H1 (cell line): Measurements from ENCODE around the gene RAB9B. TPM values are rescaled to one million over a fixed set of nuclear protein-coding genes. Genes with fewer than 3 reads are reported as not detected.

Experiments used
- CTCF ChIA-PET: fragments of 300-600 bp; sonication (Branson Sonifier 250); formaldehyde crosslinking; loops from one replicate; lab custom pipeline; 2021; ENCODE audit not compliant: partially characterized antibody; lab: Charles Lee
- POLR2A ChIA-PET: fragments of 300-600 bp; sonication (Branson Sonifier 250); formaldehyde crosslinking; loops from one replicate; lab custom pipeline; 2021; ENCODE audit warnings: inconsistent platforms; ENCODE audit not compliant: partially characterized antibody; lab: Charles Lee
- DNase-seq, 2 experiments: peaks; one replicate each; pipeline versions ENCODE4 v3.0.0 to v3.0.0-alpha.2; 2010 to 2022; ENCODE audit warnings: low spot score in 2 of 2, low read depth in 1 of 2, mixed read lengths in 1 of 2
- FAIRE-seq: peaks from 2 replicates; lab custom pipeline; 2011; peaks lifted over from hg19 to GRCh38; lab: Jason Lieb, UNC
- H2AFZ ChIP-seq: 2 replicates; pipeline ENCODE4 v1.8.1; 2012; ENCODE audit warnings: low read length, inconsistent platforms
- H2AK5ac ChIP-seq: 2 replicates; pipeline ENCODE4 v1.6.1; 2013; ENCODE audit warnings: low read depth, low read length
- H2BK120ac ChIP-seq: replicated peaks from 2 replicates; pipeline ENCODE3; 2013; ENCODE audit warnings: low read depth, low read length, inconsistent platforms
- H2BK12ac ChIP-seq: 2 replicates; pipeline ENCODE4 v1.6.1; 2013; ENCODE audit warnings: low read depth, low read length
- H2BK15ac ChIP-seq: 2 replicates; pipeline ENCODE4 v1.6.1; 2013; ENCODE audit warnings: low read length
- H2BK20ac ChIP-seq: 2 replicates; pipeline ENCODE4 v1.6.1; 2013; ENCODE audit warnings: low read length
- H2BK5ac ChIP-seq: 2 replicates; pipeline ENCODE4 v1.6.1; 2013; ENCODE audit warnings: low read depth, low read length
- H3K14ac ChIP-seq: 2 replicates; pipeline ENCODE4 v1.6.1; 2013; ENCODE audit warnings: inconsistent platforms; ENCODE audit not compliant: insufficient read length
- H3K18ac ChIP-seq: 2 replicates; pipeline ENCODE4 v1.6.1; 2013; ENCODE audit warnings: low read length; ENCODE audit errors: extremely low read depth
- H3K23ac ChIP-seq: 2 replicates; pipeline ENCODE4 v1.6.1; 2013; ENCODE audit warnings: inconsistent platforms; ENCODE audit not compliant: insufficient read length
- H3K23me2 ChIP-seq: 2 replicates; pipeline ENCODE4 v1.6.1; 2013; ENCODE audit warnings: low read depth, low read length
- H3K27ac ChIP-seq: 2 replicates; pipeline ENCODE4 v1.6.1; 2011; ENCODE audit warnings: low read depth, low read length, inconsistent platforms
- H3K27me3 ChIP-seq, 4 experiments: replicated peaks in 1 of 4; 1 replicate in 1 of 4; 2 replicates in 3 of 4; pipeline versions ENCODE4 v1.6.1 to v1.8.1; 2011 to 2013; ENCODE audit warnings: low read length in 3 of 4, mild to moderate bottlenecking in 3 of 4, inconsistent platforms in 2 of 4, mixed read lengths in 2 of 4, moderate library complexity in 1 of 4; ENCODE audit not compliant: control insufficient read depth in 3 of 4, insufficient read depth in 3 of 4; ENCODE audit errors: extremely low read depth in 1 of 4
- H3K36me3 ChIP-seq, 4 experiments: 2 replicates each; pipeline versions ENCODE4 v1.6.1 to v1.8.1; 2011 to 2013; ENCODE audit warnings: mild to moderate bottlenecking in 4 of 4, low read length in 3 of 4, moderate library complexity in 2 of 4, control low read depth in 1 of 4, inconsistent platforms in 1 of 4; ENCODE audit not compliant: insufficient read depth in 4 of 4, control insufficient read depth in 2 of 4
- H3K4ac ChIP-seq: replicated peaks from 2 replicates; pipeline ENCODE3; 2013; ENCODE audit warnings: low read length, low read depth, mixed read lengths, inconsistent platforms; ENCODE audit not compliant: insufficient read length
- H3K4me1 ChIP-seq, 4 experiments: replicated peaks in 1 of 4; 1 replicate in 1 of 4; 2 replicates in 3 of 4; pipeline versions ENCODE4 v1.6.1 to v1.8.1; 2011 to 2013; ENCODE audit warnings: low read length in 3 of 4, inconsistent platforms in 2 of 4, mixed read lengths in 1 of 4; ENCODE audit not compliant: insufficient read depth in 4 of 4, control insufficient read depth in 3 of 4
- H3K4me2 ChIP-seq, 2 experiments: 2 replicates each; pipeline versions ENCODE4 v1.6.1 to v1.8.1; 2011 to 2013; ENCODE audit warnings: low read depth in 2 of 2, low read length in 2 of 2, control low read depth in 1 of 2, inconsistent platforms in 1 of 2, mild to moderate bottlenecking in 1 of 2; ENCODE audit not compliant: insufficient read depth in 1 of 2
- H3K4me3 ChIP-seq, 4 experiments: fragments of 200-600, 300-600 bp in 1 of 4; sonication (generic), shearing (Covaris generic), sonication (Bioruptor Twin) in 1 of 4; 2 replicates each; pipeline versions ENCODE4 v1.5.1 to v1.8.1; 2011 to 2016; ENCODE audit warnings: low read length in 4 of 4, low read depth in 3 of 4, control low read depth in 2 of 4, inconsistent platforms in 2 of 4, mild to moderate bottlenecking in 2 of 4, mixed read lengths in 1 of 4, moderate library complexity in 1 of 4; ENCODE audit not compliant: insufficient read depth in 2 of 4; ENCODE audit errors: extremely low read depth in 1 of 4
- H3K56ac ChIP-seq: replicated peaks from 2 replicates; pipeline ENCODE3; 2013; ENCODE audit warnings: low read depth, mild to moderate bottlenecking, mixed read lengths, low read length, inconsistent platforms; ENCODE audit not compliant: insufficient read length
- H3K79me1 ChIP-seq: 2 replicates; pipeline ENCODE4 v1.6.1; 2013; ENCODE audit warnings: low read depth, low read length, control low read depth
- H3K79me2 ChIP-seq, 2 experiments: 2 replicates each; pipeline versions ENCODE4 v1.6.1 to v1.8.1; 2012 to 2013; ENCODE audit warnings: low read length in 2 of 2, mild to moderate bottlenecking in 2 of 2, inconsistent platforms in 1 of 2; ENCODE audit not compliant: insufficient read depth in 2 of 2, control insufficient read depth in 1 of 2
- H3K9ac ChIP-seq, 4 experiments: replicated peaks in 1 of 4; 1 replicate in 1 of 4; 2 replicates in 3 of 4; pipeline versions ENCODE4 v1.6.1 to v1.8.1; 2011 to 2013; ENCODE audit warnings: low read depth in 3 of 4, low read length in 3 of 4, control low read depth in 2 of 4, mild to moderate bottlenecking in 2 of 4, moderate library complexity in 2 of 4, inconsistent platforms in 1 of 4; ENCODE audit errors: extremely low read depth in 1 of 4
- H3K9me3 ChIP-seq, 2 experiments: 2 replicates each; pipeline versions ENCODE4 v1.6.1 to v1.8.1; 2012 to 2013; ENCODE audit warnings: mild to moderate bottlenecking in 2 of 2, moderate library complexity in 2 of 2, control low read depth in 1 of 2, inconsistent platforms in 1 of 2, low read depth in 1 of 2, low read length in 1 of 2, mixed read lengths in 1 of 2; ENCODE audit not compliant: insufficient read depth in 2 of 2
- H4K20me1 ChIP-seq, 2 experiments: replicated peaks in 1 of 2; 2 replicates each; pipeline versions ENCODE3 to v1.8.1; 2011 to 2013; ENCODE audit warnings: inconsistent platforms in 2 of 2, low read length in 2 of 2, mild to moderate bottlenecking in 1 of 2; ENCODE audit not compliant: insufficient read depth in 2 of 2, control insufficient read depth in 1 of 2
- H4K5ac ChIP-seq: 2 replicates; pipeline ENCODE4 v1.6.1; 2013; ENCODE audit warnings: low read length, low read depth, mixed read lengths, inconsistent platforms; ENCODE audit not compliant: insufficient read length
- H4K8ac ChIP-seq: 2 replicates; pipeline ENCODE4 v1.8.0; 2013; ENCODE audit warnings: mild to moderate bottlenecking, moderate library complexity, low read length, inconsistent platforms; ENCODE audit not compliant: insufficient read depth; ENCODE audit errors: extremely low read depth
- H4K91ac ChIP-seq: replicated peaks from 2 replicates; pipeline ENCODE3; 2013; ENCODE audit warnings: low read length, mixed read lengths, inconsistent platforms; ENCODE audit not compliant: insufficient read length
- ASH2L ChIP-seq: fragments of 200-600, 300-600 bp; sonication (generic); IDR thresholded peaks from one replicate; pipeline ENCODE4 v1.7.1; 2017; ENCODE audit warnings: low read length
- CBX8 ChIP-seq: fragments of 300-800, 300-1000 bp; sonication (generic); IDR thresholded peaks from 2 replicates; pipeline ENCODE4 v1.7.1; 2016; ENCODE audit warnings: low read depth, low read length, borderline replicate concordance
- CHD2 ChIP-seq: IDR thresholded peaks from 2 replicates; pipeline ENCODE4 v1.6.1; 2012; ENCODE audit warnings: low read length, improper control_type of control experiment
- CREB1 ChIP-seq: IDR thresholded peaks from 2 replicates; pipeline ENCODE4 v1.6.1; 2012; ENCODE audit warnings: inconsistent platforms
- CTBP2 ChIP-seq: IDR thresholded peaks from 2 replicates; pipeline ENCODE4 v1.7.0; 2011; ENCODE audit warnings: borderline replicate concordance, mild to moderate bottlenecking, moderate library complexity, mixed read lengths, low read length; ENCODE audit not compliant: insufficient read depth, insufficient read length
- EGR1 ChIP-seq: IDR thresholded peaks from 2 replicates; pipeline ENCODE4 v1.6.1; 2011; ENCODE audit warnings: low read depth, low read length, borderline replicate concordance
- FOSL1 ChIP-seq: IDR thresholded peaks from 2 replicates; pipeline ENCODE4 v1.6.1; 2011; ENCODE audit warnings: mild to moderate bottlenecking, low read depth, low read length, moderate library complexity; ENCODE audit not compliant: insufficient read depth
- JUND ChIP-seq: IDR thresholded peaks from 2 replicates; pipeline ENCODE4 v1.6.1; 2011; ENCODE audit warnings: mild to moderate bottlenecking, improper control_type of control experiment, low read length
- KDM1A ChIP-seq: fragments of 200-600, 300-600 bp; sonication (generic); IDR thresholded peaks from 2 replicates; pipeline ENCODE4 v1.7.1; 2016; ENCODE audit warnings: mild to moderate bottlenecking, low read length, borderline replicate concordance
- KDM4A ChIP-seq: IDR thresholded peaks from one replicate; pipeline ENCODE4 v1.7.1; 2012; ENCODE audit warnings: low read depth, mild to moderate bottlenecking, moderate library complexity, low read length, inconsistent platforms; ENCODE audit not compliant: severe bottlenecking
- MAFK ChIP-seq: IDR thresholded peaks from 2 replicates; pipeline ENCODE4 v1.6.1; 2012; ENCODE audit warnings: low read depth, mild to moderate bottlenecking, improper control_type of control experiment, low read length
- POU5F1 ChIP-seq: IDR thresholded peaks from 2 replicates; pipeline ENCODE4 v1.6.1; 2011; ENCODE audit warnings: low read depth, mild to moderate bottlenecking, low read length, moderate library complexity
- RFX5 ChIP-seq: IDR thresholded peaks from 2 replicates; pipeline ENCODE4 v1.6.1; 2011; ENCODE audit warnings: low read depth, low read length, improper control_type of control experiment, borderline replicate concordance
- SIN3A ChIP-seq, 2 experiments: IDR thresholded peaks in 1 of 2; conservative IDR thresholded peaks in 1 of 2; 2 replicates each; pipeline ENCODE4 v1.6.1; 2011 to 2012; ENCODE audit warnings: low read length in 2 of 2, improper control_type of control experiment in 1 of 2, low read depth in 1 of 2, mild to moderate bottlenecking in 1 of 2
- SIX5 ChIP-seq: IDR thresholded peaks from 2 replicates; pipeline ENCODE4 v1.6.1; 2011; ENCODE audit warnings: mild to moderate bottlenecking, low read depth, low read length
- SRF ChIP-seq: IDR thresholded peaks from 2 replicates; pipeline ENCODE4 v1.6.1; 2011; ENCODE audit warnings: mild to moderate bottlenecking, low read depth, low read length, moderate library complexity
- WGBS, 2 experiments: shearing (Covaris generic) in 1 of 2; methylation state at CpG; one replicate each; pipeline versions ENCODE4 v1.1.6 to v1.1.7; 2013 to 2015; ENCODE audit warnings: low lambda C conversion rate in 2 of 2, mixed read lengths in 2 of 2, inconsistent platforms in 1 of 2, low coverage in 1 of 2, missing lambda C conversion rate in 1 of 2; ENCODE audit not compliant: insufficient replicate concordance in 2 of 2, insufficient coverage in 1 of 2, insufficient read length in 1 of 2; ENCODE audit errors: extremely low coverage in 1 of 2, missing lambda C conversion rate in 1 of 2; 5-methylcytosine and 5-hydroxymethylcytosine counted together
- polyA plus RNA-seq, 7 experiments: library from polyadenylated mRNA; depleted of rRNA in 3 of 7; stranded (reverse) in 5 of 7; unstranded in 2 of 7; fragments of >200 nt in 5 of 7; fragments of 200-250 nt in 2 of 7; gene quantifications; 1 replicate in 5 of 7; 2 replicates in 1 of 7; 4 replicates in 1 of 7; pipeline versions ENCODE4 v1.2.1 to v1.2.3, GENCODE V29; 2011 to 2013; ENCODE audit warnings: missing spikeins in 2 of 7, mixed read lengths in 2 of 7
- total RNA-seq: library from RNA; stranded (reverse); fragmentation: NEBNext Ultra II Directional; extraction: Animal tissue kit (Norgen Biotek cat#: 25700); gene quantifications from 2 replicates; pipeline ENCODE4 v1.2.1, GENCODE V29; 2021

The RAB9B gene
- total and polyA plus RNA-seq, 2 of the 8 experiments (the other 6 are each of a cell fraction or from before 2014, with no cell fraction given) = 0.26 to 0.56 TPM

DNA sequence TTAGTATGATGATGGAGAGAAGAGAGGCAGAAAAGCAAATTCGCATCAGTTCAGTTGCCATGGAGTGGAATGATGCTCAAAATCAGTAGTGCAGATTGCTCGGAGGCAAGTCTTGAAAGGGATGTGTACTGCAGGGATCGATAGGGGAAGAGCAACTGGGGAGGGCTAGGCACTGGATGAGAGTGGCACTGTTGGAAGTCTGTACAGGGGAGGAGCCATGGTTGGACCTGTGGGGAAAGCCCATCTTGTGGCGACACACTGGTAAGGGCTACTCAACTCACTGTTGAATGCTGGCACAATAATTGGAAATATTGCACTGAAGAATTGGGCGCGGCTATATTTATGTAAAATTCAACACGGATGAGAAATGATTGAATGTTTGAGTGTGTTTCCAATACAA is 1.2 kb downstream of the RAB9B start:
- no peak overlapping the region for H3K4me3 ChIP-seq
- TF ChIP-seq CBX8 = no peak
- TF ChIP-seq RFX5 = no peak
- TF ChIP-seq EGR1 = no peak
- no peak for TF ChIP-seq CTBP2
- TF ChIP-seq SRF = no peak
- no peak for TF ChIP-seq KDM4A
- TF ChIP-seq CREB1 = no peak
- no peak for TF ChIP-seq POU5F1
- TF ChIP-seq FOSL1 = no peak
- no peak for TF ChIP-seq KDM1A
- no peak for TF ChIP-seq SIX5
- TF ChIP-seq SIN3A (conservative IDR thresholded peaks at IDR 0.05 in 1 of 2, IDR thresholded peaks at IDR 0.05 in 1 of 2; ENCODE audit: low read depth in 1 of 2, low read length in 2 of 2) = no peak
- TF ChIP-seq JUND = no peak
- no peak for TF ChIP-seq MAFK
- no peak for TF ChIP-seq CHD2
- TF ChIP-seq ASH2L = no peak

More for the DNA sequence above, 1.2 kb downstream of the RAB9B start:
- no peak overlapping the region for H3K23ac ChIP-seq
- H3K23me2 ChIP-seq = peaks cover 6% of the 10 kb centered on the region; the same call in 1 of the 2 replicates
- H2BK120ac ChIP-seq = no peak overlapping the region
- H3K79me1 ChIP-seq = no peaks in the 10 kb centered on the region
- no peaks in the 10 kb centered on the region for H3K9me3 ChIP-seq
- POLR2A ChIA-PET = no interaction called here
- no peak overlapping the region for H3K9ac ChIP-seq
- H2BK15ac ChIP-seq = no peak overlapping the region
- H3K18ac ChIP-seq = no peak overlapping the region
- H2AK5ac ChIP-seq = no peak overlapping the region
- H3K4ac ChIP-seq = no peak overlapping the region
- no peak for FAIRE-seq
- H3K36me3 ChIP-seq = no peaks in the 10 kb centered on the region
- no peaks in the 10 kb centered on the region for H4K20me1 ChIP-seq
- no peak for DNase-seq
- no peak overlapping the region for H4K8ac ChIP-seq
- 82% methylated on average over 7 of the region's 7 CpGs; no CpG with 5 or more reads in 1 of the 2 experiments for WGBS, 2 experiments
- no peaks in the 10 kb centered on the region for H3K79me2 ChIP-seq
- no peak overlapping the region for H4K5ac ChIP-seq
- H2BK12ac ChIP-seq = no peak overlapping the region
- H3K56ac ChIP-seq = no peak overlapping the region
- H3K27ac ChIP-seq = no peak overlapping the region
- H3K14ac ChIP-seq = no peak overlapping the region
- peak overlapping the region in 1 of 2 experiments; percentile 82; a peak in 1 of 4 replicates for H3K4me2 ChIP-seq
- H3K4me1 ChIP-seq = no peaks in the 10 kb centered on the region
- no peak overlapping the region for H2BK5ac ChIP-seq
- peaks cover 0 to 5% (median 0%) of the 10 kb centered on the region in 4 experiments; a peak in 3 of 7 replicates for H3K27me3 ChIP-seq
- no peak overlapping the region for H4K91ac ChIP-seq
- CTCF ChIA-PET = no interaction called here
- no peak overlapping the region for H2AFZ ChIP-seq
- H2BK20ac ChIP-seq = no peak overlapping the region
